ENCODE results near the gene LSAMP.

The LSAMP gene

GRCh38 chr3:116298151-116298550 is 147.1 kb downstream of the LSAMP start:
- DNase-seq (ENCODE audit: low read depth, low spot score): no peak

GRCh38 chr3:116291141-116291540 is 154.1 kb downstream of the LSAMP start:
- DNase-seq (ENCODE audit: low read depth, low spot score): no peak

DNA sequence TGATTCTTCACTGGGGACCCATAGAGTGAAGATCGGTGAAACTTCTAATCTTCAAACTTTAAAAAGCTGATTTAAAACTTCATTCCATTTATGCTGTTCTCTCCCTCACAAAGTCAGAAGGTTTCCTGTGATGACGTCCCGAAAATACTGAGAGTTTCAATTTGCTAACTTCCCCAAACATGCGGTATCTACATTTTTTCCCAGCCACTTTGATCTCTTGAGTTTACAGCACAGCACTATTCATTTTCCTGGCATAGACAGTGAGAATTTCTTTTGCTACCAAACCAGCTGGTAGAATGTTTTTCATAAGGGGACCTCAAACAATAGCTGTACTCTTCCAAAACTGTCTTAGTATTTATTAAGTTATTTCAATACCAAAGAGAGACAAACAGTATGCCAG is 156.8 kb downstream of the LSAMP start:
- DNase-seq (ENCODE audit: low read depth, low spot score): no peak

DNA sequence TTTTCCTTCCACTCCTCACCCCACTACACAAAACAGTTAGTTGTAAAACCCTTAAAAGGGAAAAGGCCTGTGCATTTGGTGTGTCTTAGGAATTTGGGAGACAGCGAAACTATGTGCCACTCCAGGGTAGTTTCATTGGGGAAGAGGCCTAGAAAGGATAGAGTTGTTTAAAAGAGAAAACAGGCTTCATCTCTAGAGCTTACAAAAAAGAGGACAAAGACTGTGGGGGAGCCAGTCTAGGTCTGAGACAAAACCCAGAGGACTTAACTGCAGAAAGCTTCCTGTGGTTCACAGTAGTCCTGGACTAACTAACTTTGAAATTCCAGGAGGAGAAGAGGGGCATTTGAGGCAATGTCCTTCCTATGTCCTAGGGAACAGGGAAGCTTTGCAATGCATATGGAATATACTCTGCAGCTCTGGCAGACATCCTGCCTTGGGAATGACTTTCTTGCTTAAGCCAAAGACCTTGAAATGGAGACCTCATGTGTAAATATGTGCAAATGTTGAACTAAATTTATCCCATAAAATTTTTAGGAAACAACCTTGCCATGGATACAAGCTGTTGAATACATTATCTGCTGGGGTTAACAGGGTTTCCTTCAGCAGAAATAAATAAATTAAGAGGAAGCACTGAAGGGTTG is 159.4 kb downstream of the LSAMP start:
- DNase-seq (ENCODE audit: low read depth, low spot score): no peak

- no peak for DNase-seq (ENCODE audit: low read depth, low spot score)
Measured at GRCh38 chr3:116281313-116282143, 163.8 kb downstream of the LSAMP start.

DNA sequence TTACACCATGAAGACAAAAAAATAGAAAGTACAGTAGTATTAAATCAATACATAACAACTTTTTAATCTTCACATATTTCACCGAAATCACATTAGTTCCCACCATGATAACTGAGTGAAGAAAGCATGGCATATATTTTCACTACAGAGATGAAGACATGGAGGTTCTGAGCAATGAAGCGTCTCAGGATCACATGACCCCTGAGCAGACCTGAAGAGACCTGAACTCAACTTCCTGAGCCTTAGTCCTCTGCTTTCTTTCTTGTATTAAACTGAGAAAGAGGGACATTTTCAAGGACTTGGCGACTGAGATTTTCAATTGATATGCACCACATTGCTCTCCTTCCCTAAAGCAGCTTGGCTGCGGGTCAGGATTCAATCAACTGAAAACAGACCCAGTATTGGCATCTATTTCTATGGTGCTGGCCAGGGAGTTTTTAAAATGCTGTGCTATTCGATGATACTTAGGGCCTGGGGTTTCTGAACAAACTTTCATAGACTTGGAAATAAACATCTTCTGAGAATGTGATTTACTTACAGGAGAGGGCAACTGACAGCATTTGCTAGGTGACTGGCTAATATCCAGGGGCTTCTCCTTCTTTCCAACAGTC is 165.1 kb downstream of the LSAMP start:
- no peak for DNase-seq (ENCODE audit: low read depth, low spot score)

DNA sequence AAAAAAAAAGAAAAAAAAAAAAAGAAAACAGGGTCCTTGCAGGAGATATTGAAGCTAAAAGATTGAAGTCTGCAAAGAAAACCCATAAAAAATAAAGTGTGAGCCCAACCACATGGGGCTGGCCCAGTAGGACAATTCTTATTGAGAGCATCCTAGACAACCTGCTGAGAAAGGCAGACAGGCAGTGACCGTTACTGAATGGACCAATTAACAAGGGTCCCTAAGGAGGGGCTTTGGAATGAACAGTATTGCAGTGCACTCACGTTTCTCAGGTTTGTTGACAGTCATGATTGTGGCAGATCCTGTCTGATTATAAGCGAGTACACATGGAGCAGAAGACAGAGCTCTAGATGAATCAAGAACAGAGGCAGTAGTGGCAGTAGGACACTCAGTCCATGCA is 168.6 kb downstream of the LSAMP start:
- no peak for DNase-seq (ENCODE audit: low read depth, low spot score)

- DNase-seq (ENCODE audit: low read depth, low spot score): no peak
Measured at GRCh38 chr3:116270056-116270455, 175.2 kb downstream of the LSAMP start.

GRCh38 chr3:116267116-116267515 is 178.2 kb downstream of the LSAMP start:
- no peak for DNase-seq (ENCODE audit: low read depth, low spot score)

DNA sequence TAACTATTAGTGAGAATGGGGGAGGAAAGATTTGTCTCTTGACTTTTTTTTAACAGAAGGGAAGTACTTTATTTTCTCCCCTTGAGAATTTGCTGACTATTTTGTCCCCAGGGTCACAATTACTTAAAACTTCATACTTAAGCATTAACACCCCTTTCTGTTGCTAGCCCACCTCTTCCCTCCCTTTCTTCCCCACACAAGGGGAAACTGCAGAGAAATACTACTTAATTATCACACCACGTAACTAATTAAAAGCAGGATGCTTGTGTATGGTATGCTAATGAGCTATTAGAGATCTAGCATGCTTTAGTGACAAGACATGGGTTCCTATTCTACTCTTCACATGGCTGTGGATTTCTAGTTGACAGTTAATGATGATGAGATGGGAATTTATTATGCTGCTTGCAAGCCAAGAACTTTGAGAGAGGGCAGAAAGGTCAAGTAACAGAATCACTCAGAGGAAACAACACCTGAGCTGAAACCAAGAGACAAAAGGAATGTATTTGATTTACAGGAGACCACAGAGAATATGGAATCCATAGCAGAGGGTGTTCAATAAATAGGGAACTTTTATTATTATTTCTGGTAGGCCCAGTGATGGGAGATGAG is 179.2 kb downstream of the LSAMP start:
- no peak for DNase-seq (ENCODE audit: low read depth, low spot score)

GRCh38 chr3:116265320-116265695 is 180.0 kb downstream of the LSAMP start:
- DNase-seq (ENCODE audit: low read depth, low spot score): no peak

- no peak for DNase-seq (ENCODE audit: low read depth, low spot score)
Measured at GRCh38 chr3:116264546-116265319, 180.6 kb downstream of the LSAMP start.

DNA sequence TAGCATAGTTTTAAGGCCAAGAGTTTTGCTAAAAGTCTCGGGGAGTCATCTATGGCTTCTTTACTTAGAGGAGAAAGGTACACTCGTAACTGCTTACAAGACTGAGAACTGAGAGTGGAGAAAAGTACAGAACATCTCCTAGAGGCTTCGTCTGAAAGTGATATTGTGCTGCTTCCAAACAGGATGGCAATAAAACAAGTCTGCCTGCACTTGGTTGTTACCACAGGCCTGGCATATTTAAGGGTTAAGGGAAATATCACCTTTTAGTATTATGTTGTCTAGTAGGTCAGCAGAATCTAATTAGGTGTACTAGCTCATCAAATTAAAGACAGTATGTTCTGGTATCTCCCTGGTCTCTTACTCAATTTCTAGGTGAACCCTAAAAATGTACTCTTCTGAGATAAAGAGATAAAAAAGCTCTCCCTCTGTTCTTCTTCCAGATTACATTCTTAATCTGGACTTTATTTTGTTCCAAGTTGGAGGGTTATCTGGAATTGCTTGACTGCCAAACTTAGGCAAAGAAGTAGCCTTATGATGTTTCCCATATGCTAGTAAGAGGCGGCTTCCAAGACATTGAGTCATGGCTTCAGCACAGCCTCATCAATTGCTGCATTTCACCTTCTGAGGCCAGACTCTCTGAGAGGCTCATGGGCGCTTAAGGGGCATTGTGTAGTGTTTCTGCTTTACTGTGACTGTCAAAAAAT is 181.3 kb downstream of the LSAMP start:
- DNase-seq (ENCODE audit: low read depth, low spot score): no peak

- DNase-seq (ENCODE audit: low read depth, low spot score): no peak
Measured at GRCh38 chr3:116260491-116260890, 184.8 kb downstream of the LSAMP start.

GRCh38 chr3:116259984-116260383 is 185.3 kb downstream of the LSAMP start:
- DNase-seq (ENCODE audit: low read depth, low spot score): no peak

- DNase-seq (ENCODE audit: low read depth, low spot score): no peak
Measured at GRCh38 chr3:116256843-116257485, 188.3 kb downstream of the LSAMP start.

DNA sequence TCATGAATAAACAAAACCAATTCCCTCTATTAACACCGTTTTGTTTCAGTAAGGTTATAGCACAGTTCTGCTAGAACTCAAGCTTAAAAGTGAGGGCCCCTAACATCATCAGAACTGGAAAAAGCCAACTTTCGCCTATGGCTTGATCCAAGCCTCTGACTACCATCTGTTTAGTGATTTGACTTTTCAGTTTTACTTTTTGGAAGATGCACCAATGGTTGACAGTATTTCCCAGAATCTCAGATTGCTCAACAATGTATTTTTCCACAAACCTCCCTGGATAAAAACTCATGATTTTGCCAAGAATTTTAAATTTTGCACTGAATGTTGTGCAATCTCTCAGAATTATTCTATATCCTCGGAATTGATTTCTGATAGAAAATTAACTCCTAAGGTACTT is 190.7 kb downstream of the LSAMP start:
- DNase-seq (ENCODE audit: low read depth, low spot score): no peak

- DNase-seq (ENCODE audit: low read depth, low spot score): no peak
Measured at GRCh38 chr3:116253511-116253910, 191.8 kb downstream of the LSAMP start.

DNA sequence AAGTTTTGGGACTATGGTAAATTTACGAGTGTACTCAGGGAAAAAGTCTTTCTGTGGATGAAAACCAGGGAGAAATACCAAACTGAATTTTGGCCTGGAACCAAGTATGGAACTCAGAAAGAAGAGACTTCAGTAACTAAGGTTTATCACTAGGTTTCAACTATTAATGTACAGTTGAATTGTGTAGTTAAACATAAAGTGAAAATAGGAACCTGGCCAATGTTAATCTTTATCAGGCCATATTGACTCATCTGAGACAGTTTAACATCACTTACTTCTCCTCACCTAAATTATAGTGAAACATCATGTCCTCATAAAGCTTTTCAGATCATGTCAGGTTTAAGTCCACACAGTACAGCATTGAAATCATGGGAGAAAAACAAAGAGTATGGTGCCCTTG is 197.7 kb downstream of the LSAMP start:
- no peak for DNase-seq (ENCODE audit: low read depth, low spot score)

DNA sequence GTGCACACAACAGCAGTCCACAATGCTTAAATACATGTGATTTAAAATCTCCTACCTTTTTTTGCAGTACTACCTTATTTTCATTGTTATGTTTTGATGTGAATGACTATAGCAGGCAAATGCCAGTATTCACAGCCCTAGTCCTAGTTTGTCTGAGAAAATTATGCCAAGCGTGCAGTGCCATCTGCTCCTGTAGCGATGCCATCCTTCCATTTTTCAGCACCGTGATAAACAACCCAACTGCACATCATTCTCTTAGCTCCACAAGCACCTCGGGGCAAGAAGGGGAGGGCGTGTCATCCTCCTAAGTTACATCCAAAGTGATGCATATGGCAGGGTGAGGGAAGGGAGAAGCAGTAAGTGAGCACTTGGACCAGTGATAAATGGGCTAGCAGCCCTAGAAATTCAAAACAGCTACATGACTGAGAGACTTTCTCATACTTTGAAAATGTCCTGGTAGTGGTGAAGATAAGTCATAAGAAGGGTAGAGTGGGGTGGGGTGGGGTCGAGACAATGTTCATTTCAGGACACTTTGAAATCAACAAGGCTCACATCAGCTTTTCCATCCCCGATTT is 198.8 kb downstream of the LSAMP start:
- no peak for DNase-seq (ENCODE audit: low read depth, low spot score)

Measured in brain pericyte (primary cell).